Activated T-helper 17 cell treated with anti-CD3 and anti-CD28 coated beads, Interleukin-2, amount 50 U/mL, for 72 hours (primary cell): ENCODE results near the gene SETBP1. TPM values are rescaled to one million over a fixed set of nuclear protein-coding genes. Genes with fewer than 3 reads are reported as not detected.

Source experiments
- ATAC-seq: fragments of 150-1000 bp; cut with Tn5 transposase; replicated peaks from 2 replicates; pipeline ENCODE4 v1.10.0; 2021; ENCODE audit warnings: mild to moderate bottlenecking, moderate library complexity
- H3K27ac Mint-ChIP-seq: one replicate; pipeline ENCODE4 v1.8.0; 2022; ENCODE audit warnings: mixed read lengths
- H3K27me3 Mint-ChIP-seq: one replicate; pipeline ENCODE4 v1.8.0; 2022; ENCODE audit warnings: mixed read lengths
- H3K36me3 Mint-ChIP-seq: one replicate; pipeline ENCODE4 v1.8.0; 2022; ENCODE audit warnings: low read depth, mild to moderate bottlenecking, mixed read lengths
- H3K4me1 Mint-ChIP-seq: one replicate; pipeline ENCODE4 v1.8.0; 2022; ENCODE audit warnings: mixed read lengths
- H3K4me3 Mint-ChIP-seq: one replicate; pipeline ENCODE4 v1.8.0; 2022; ENCODE audit warnings: mild to moderate bottlenecking, mixed read lengths
- H3K9me3 Mint-ChIP-seq: one replicate; pipeline ENCODE4 v1.8.0; 2022; ENCODE audit warnings: mixed read lengths
- total RNA-seq, 2 donors: library from RNA; stranded (reverse); gene quantifications; one replicate each; pipeline ENCODE4 v1.2.3, GENCODE V29; 2022

The SETBP1 gene
- total RNA-seq, 2 donors from 2014 or later, result 2.2 to 7.6 TPM

DNA sequence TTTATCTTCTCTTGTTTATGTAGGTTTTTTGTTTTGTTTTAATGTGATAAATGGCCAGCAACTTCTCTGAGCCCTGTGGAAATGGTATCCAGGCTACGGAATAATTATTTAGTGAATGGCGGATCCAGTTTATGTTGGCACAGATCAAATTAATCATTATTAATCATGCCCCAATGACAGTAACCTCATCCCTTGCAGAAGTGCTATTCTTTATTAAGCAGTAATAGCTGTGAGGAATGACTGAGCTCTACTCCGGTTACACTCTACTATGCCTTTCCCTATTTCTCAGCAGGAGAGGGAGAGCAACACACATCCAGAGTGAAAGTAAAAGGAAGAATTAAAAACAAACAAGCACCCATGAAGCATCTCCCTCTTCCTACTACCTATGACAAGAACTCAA lies 84.8 kb downstream of the SETBP1 start:
- H3K4me1 Mint-ChIP-seq, result peaks cover 1% of the 10 kb centered on the region
- no peak overlapping the region for H3K27ac Mint-ChIP-seq
- no peaks in the 10 kb centered on the region for H3K36me3 Mint-ChIP-seq
- no peak overlapping the region for H3K4me3 Mint-ChIP-seq
- no peak for ATAC-seq
- H3K9me3 Mint-ChIP-seq, result no peaks in the 10 kb centered on the region
- H3K27me3 Mint-ChIP-seq, result peaks cover 6% of the 10 kb centered on the region

- Mint-ChIP-seq H3K27me3 (peaks cover 6% of the 10 kb centered on the region), H3K36me3 (no peaks in the 10 kb centered on the region), H3K4me1 (no peaks in the 10 kb centered on the region), H3K27ac (no peak overlapping the region), H3K9me3 (no peaks in the 10 kb centered on the region), H3K4me3 (no peak overlapping the region)
- ATAC-seq, result no peak
Observed at GRCh38 chr18:44766450-44766849, 85.8 kb downstream of the SETBP1 start.

- Mint-ChIP-seq H3K27me3 (peaks cover 6% of the 10 kb centered on the region), H3K36me3 (no peaks in the 10 kb centered on the region), H3K27ac (no peak overlapping the region), H3K9me3 (no peaks in the 10 kb centered on the region), H3K4me1 (no peaks in the 10 kb centered on the region), H3K4me3 (no peak overlapping the region)
- ATAC-seq, result no peak
Observed at GRCh38 chr18:44767807-44768206, 87.1 kb downstream of the SETBP1 start.

DNA sequence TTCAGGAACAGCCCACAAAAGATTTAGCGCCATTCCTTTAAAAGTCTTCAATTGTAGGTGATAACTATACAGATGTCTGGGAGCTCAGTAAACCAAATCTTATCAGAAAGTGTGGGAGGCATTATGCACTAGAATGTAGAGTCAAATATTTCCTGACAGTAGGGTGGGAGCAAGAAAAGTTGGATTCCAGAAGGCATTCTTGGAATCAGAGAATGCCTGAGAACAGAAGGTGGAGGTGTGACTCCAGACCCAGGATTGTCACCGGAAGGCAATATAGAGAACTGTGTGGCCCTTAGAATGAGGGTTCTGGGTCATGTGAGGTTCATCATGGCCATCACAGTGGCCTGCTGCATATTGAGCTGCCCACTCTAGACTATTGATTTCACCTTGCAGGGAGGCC lies 90.0 kb downstream of the SETBP1 start:
- H3K4me1 Mint-ChIP-seq, result no peaks in the 10 kb centered on the region
- no peak overlapping the region for H3K27ac Mint-ChIP-seq
- ATAC-seq, result no peak
- peaks cover 3% of the 10 kb centered on the region for H3K27me3 Mint-ChIP-seq
- H3K9me3 Mint-ChIP-seq, result no peaks in the 10 kb centered on the region
- no peak overlapping the region for H3K4me3 Mint-ChIP-seq
- H3K36me3 Mint-ChIP-seq, result no peaks in the 10 kb centered on the region

GRCh38 chr18:44771572-44771955 lies 90.9 kb downstream of the SETBP1 start:
- Mint-ChIP-seq H3K9me3 (no peaks in the 10 kb centered on the region), H3K4me3 (no peak overlapping the region), H3K4me1 (no peaks in the 10 kb centered on the region), H3K27ac (no peak overlapping the region), H3K36me3 (no peaks in the 10 kb centered on the region), H3K27me3 (peaks cover 3% of the 10 kb centered on the region)
- ATAC-seq, result no peak

- Mint-ChIP-seq H3K27ac (no peak overlapping the region), H3K4me3 (no peak overlapping the region)
Observed at GRCh38 chr18:44771956-44772917, 91.5 kb downstream of the SETBP1 start.

GRCh38 chr18:44773640-44774155 lies 93.0 kb downstream of the SETBP1 start:
- H3K9me3 Mint-ChIP-seq, result no peaks in the 10 kb centered on the region
- H3K4me1 Mint-ChIP-seq, result no peaks in the 10 kb centered on the region
- H3K4me3 Mint-ChIP-seq, result no peak overlapping the region
- ATAC-seq, result no peak
- H3K27ac Mint-ChIP-seq, result no peak overlapping the region
- H3K27me3 Mint-ChIP-seq, result peaks cover 2% of the 10 kb centered on the region
- H3K36me3 Mint-ChIP-seq, result no peaks in the 10 kb centered on the region

More at GRCh38 chr18:44771956-44772917, 91.5 kb downstream of the SETBP1 start:
- no peaks in the 10 kb centered on the region for H3K36me3 Mint-ChIP-seq
- no peaks in the 10 kb centered on the region for H3K9me3 Mint-ChIP-seq
- ATAC-seq, result no peak
- peaks cover 3% of the 10 kb centered on the region for H3K27me3 Mint-ChIP-seq
- no peaks in the 10 kb centered on the region for H3K4me1 Mint-ChIP-seq

GRCh38 chr18:44774191-44774590 lies 93.5 kb downstream of the SETBP1 start:
- no peaks in the 10 kb centered on the region for H3K4me1 Mint-ChIP-seq
- no peak for ATAC-seq
- no peak overlapping the region for H3K27ac Mint-ChIP-seq
- peaks cover under 1% of the 10 kb centered on the region for H3K27me3 Mint-ChIP-seq
- no peaks in the 10 kb centered on the region for H3K9me3 Mint-ChIP-seq
- H3K4me3 Mint-ChIP-seq, result no peak overlapping the region
- no peaks in the 10 kb centered on the region for H3K36me3 Mint-ChIP-seq

DNA sequence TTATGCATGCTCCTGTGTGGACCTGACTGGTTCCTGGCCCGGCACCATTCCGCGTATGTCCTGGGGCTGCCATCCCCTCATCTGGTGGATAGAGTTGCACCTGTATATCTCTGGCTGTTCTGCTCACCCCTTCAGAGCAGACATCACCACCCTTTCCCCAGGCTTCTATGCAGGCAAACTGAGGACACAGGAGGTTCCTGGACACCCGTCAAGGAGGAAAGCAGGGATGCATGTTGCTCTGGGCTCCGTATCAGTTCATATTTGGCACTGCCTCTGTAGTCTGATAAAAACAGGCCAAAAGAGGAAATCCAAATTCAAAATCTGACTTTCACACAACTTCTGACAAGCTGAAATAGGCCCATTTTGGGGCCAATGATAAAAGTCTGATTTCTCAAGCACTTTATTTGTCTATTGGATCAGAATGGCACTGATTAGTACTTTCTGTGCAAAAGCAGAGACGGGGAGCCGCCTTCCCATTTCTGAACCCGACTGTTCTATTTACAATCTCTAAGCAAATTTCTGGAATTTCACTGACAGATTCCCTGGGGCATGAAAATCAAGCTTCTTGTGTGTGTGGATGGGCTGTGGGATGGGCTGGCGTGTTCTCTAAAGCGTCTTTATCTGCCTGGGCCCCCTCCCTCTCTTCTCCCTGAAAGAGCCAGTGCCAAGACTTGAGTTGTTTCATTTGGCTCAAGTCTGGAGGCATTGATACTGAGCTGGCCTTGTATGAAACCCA lies 96.9 kb downstream of the SETBP1 start:
- ATAC-seq, result no peak
- Mint-ChIP-seq H3K27ac (no peak overlapping the region), H3K36me3 (no peaks in the 10 kb centered on the region), H3K27me3 (peaks cover 8% of the 10 kb centered on the region), H3K9me3 (no peaks in the 10 kb centered on the region), H3K4me3 (no peak overlapping the region), H3K4me1 (no peaks in the 10 kb centered on the region)

DNA sequence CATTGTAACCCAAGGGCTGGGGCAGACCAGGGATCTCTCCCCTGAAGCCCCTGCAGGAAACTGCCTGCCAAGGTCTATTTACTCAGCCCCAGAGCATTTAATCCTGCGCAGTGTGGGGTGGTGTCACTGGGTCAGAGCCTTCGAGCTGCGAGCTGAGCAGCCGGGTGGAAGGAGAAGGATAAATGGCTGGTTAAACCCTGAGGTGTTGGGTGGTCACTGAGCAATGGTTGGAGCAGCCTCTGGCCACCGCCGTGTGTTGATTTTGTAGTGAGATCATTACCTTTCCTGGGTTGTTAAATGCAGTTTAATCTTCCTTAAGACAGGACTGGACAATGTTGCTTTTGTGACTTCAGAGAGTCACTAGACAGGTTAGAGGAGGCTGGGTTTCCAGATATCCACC lies 98.1 kb downstream of the SETBP1 start:
- H3K36me3 Mint-ChIP-seq, result no peaks in the 10 kb centered on the region
- H3K27ac Mint-ChIP-seq, result no peak overlapping the region
- ATAC-seq, result no peak
- H3K4me1 Mint-ChIP-seq, result no peaks in the 10 kb centered on the region
- peaks cover 8% of the 10 kb centered on the region for H3K27me3 Mint-ChIP-seq
- H3K9me3 Mint-ChIP-seq, result no peaks in the 10 kb centered on the region
- H3K4me3 Mint-ChIP-seq, result no peak overlapping the region

GRCh38 chr18:44779753-44780292 lies 99.1 kb downstream of the SETBP1 start:
- H3K27ac Mint-ChIP-seq, result no peak overlapping the region
- H3K4me1 Mint-ChIP-seq, result no peaks in the 10 kb centered on the region
- H3K27me3 Mint-ChIP-seq, result peaks cover 8% of the 10 kb centered on the region
- no peak for ATAC-seq
- no peak overlapping the region for H3K4me3 Mint-ChIP-seq
- H3K9me3 Mint-ChIP-seq, result no peaks in the 10 kb centered on the region
- no peaks in the 10 kb centered on the region for H3K36me3 Mint-ChIP-seq

DNA sequence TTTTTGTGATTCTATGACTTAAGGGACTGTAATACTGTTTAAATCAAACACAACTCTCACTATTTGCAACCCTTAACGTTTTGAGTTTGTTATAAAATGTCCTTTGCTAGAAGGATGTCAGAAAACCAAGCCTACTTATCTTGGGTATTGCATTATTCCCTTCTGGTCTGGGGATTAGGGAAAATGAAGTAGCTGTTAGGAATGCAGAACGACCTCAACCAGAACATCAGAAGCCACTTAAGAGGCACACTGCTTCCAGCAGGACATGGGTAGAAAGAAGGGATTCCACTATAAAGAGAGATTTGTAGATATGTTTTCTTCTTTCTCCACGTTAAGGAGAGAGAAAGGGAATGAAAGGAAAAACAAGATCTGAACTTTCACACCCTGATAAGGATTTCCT lies 101.2 kb downstream of the SETBP1 start:
- Mint-ChIP-seq H3K4me1 (peaks cover 8% of the 10 kb centered on the region), H3K27ac (no peak overlapping the region), H3K4me3 (no peak overlapping the region), H3K27me3 (peaks cover 8% of the 10 kb centered on the region), H3K9me3 (no peaks in the 10 kb centered on the region), H3K36me3 (no peaks in the 10 kb centered on the region)
- no peak for ATAC-seq

GRCh38 chr18:44782617-44783016 lies 101.9 kb downstream of the SETBP1 start:
- no peak overlapping the region for H3K4me3 Mint-ChIP-seq
- H3K9me3 Mint-ChIP-seq, result no peaks in the 10 kb centered on the region
- no peak overlapping the region for H3K27ac Mint-ChIP-seq
- peaks cover 8% of the 10 kb centered on the region for H3K27me3 Mint-ChIP-seq
- peaks cover 9% of the 10 kb centered on the region for H3K4me1 Mint-ChIP-seq
- no peaks in the 10 kb centered on the region for H3K36me3 Mint-ChIP-seq
- ATAC-seq, result no peak

DNA sequence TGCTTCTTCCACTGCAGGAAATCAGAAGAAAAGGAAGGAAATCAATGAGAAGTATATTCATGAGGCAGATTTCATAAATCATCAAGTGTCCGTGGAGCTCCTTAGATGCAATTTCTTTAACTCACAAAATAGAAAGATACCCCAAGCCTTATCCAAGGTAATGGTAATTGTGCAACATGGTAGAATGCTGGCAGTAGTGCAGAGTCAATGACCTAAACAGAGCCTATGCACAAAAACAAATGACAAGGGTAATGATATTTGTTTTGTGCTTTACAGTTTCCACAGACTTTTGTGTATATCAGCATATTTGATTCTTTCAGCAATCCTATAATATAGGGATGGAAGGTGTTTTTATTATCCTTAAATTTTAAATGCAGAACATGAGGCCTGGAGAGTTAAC lies 102.7 kb downstream of the SETBP1 start:
- Mint-ChIP-seq H3K27ac (no peak overlapping the region), H3K4me3 (no peak overlapping the region), H3K9me3 (no peaks in the 10 kb centered on the region), H3K36me3 (no peaks in the 10 kb centered on the region), H3K27me3 (peaks cover 8% of the 10 kb centered on the region), H3K4me1 (peaks cover 9% of the 10 kb centered on the region)
- no peak for ATAC-seq
